OCI-LY7 (cell line): Measurements from ENCODE around the gene PADI4. TPM values are rescaled to one million over a fixed set of nuclear protein-coding genes. Genes with fewer than 3 reads are reported as not detected.
A peak's percentile ranks its signal among the peaks of the same experiment; 100 is the strongest.

ENCODE experiments used
- Bru-seq: library from RNA; stranded (reverse); fragments of 400-500 nt; gene quantifications from one replicate; lab custom pipeline; 2021; lab: Mats Ljungman, UMichigan
- BruChase-seq, 2 experiments: library from RNA; stranded (reverse); fragments of 400-500 nt; gene quantifications; one replicate each; lab custom pipeline; 2021; lab: Mats Ljungman, UMichigan
- BruUV-seq: library from RNA; stranded (reverse); fragments of 400-500 nt; replicated peaks from 2 replicates; lab custom pipeline; 2021; lab: Mats Ljungman, UMichigan
- CTCF ChIA-PET: fragments of 300-600 bp; sonication (Branson Sonifier 250); formaldehyde crosslinking; loops from one replicate; lab custom pipeline; 2022; ENCODE audit warnings: antibody characterized with exemption; ENCODE audit not compliant: unreplicated experiment; lab: Charles Lee
- POLR2A ChIA-PET: fragments of 300-600 bp; sonication (Branson Sonifier 250); formaldehyde crosslinking; loops from one replicate; lab custom pipeline; 2022; ENCODE audit warnings: antibody characterized with exemption; lab: Charles Lee
- DNase-seq: peaks from one replicate; pipeline ENCODE4 v3.0.0-alpha.2; 2015; ENCODE audit warnings: low spot score
- H2AFZ ChIP-seq: fragments of 200-600 bp; sonication (generic), shearing (Covaris generic); 2 replicates; pipeline ENCODE4 v1.6.1; 2014; ENCODE audit warnings: mild to moderate bottlenecking, antibody characterized with exemption, low read length, moderate library complexity
- H3K27ac ChIP-seq: fragments of 200-600 bp; sonication (generic); 2 replicates; pipeline ENCODE4 v1.5.1; 2014; ENCODE audit warnings: mixed run types, low read depth, mild to moderate bottlenecking, moderate library complexity, low read length, inconsistent platforms; ENCODE audit not compliant: poor library complexity, severe bottlenecking
- H3K36me3 ChIP-seq: fragments of 200-600 bp; sonication (generic); 2 replicates; pipeline ENCODE4 v1.6.1; 2014; ENCODE audit warnings: mild to moderate bottlenecking, antibody characterized with exemption, low read length, moderate library complexity, mixed read lengths; ENCODE audit not compliant: insufficient read depth
- H3K4me1 ChIP-seq: fragments of 200-600 bp; sonication (generic); 2 replicates; pipeline ENCODE4 v1.5.1; 2014; ENCODE audit warnings: mild to moderate bottlenecking, low read length; ENCODE audit not compliant: insufficient read depth, poor library complexity, severe bottlenecking
- H3K4me2 ChIP-seq: fragments of 200-600 bp; sonication (generic); 2 replicates; pipeline ENCODE4 v1.6.1; 2014; ENCODE audit warnings: mild to moderate bottlenecking, low read length
- H3K4me3 ChIP-seq: fragments of 200-600 bp; sonication (generic); 2 replicates; pipeline ENCODE4 v1.5.1; 2014; ENCODE audit warnings: mild to moderate bottlenecking, low read depth, low read length; ENCODE audit not compliant: poor library complexity, severe bottlenecking
- H3K79me2 ChIP-seq: fragments of 200-600 bp; sonication (generic); 2 replicates; pipeline ENCODE4 v1.6.1; 2016; ENCODE audit warnings: low read depth, mild to moderate bottlenecking, low read length, moderate library complexity, mixed read lengths; ENCODE audit not compliant: insufficient read depth
- H3K9me2 ChIP-seq: fragments of 200-600 bp; sonication (generic); 2 replicates; pipeline ENCODE4 v1.6.1; 2016; ENCODE audit warnings: mild to moderate bottlenecking, low read length, mixed read lengths; ENCODE audit not compliant: insufficient read depth
- H3K9me3 ChIP-seq: fragments of 200-600 bp; sonication (generic); 2 replicates; pipeline ENCODE4 v1.6.1; 2014; ENCODE audit warnings: mild to moderate bottlenecking, mixed run types, low read length, mixed read lengths
- H4K20me1 ChIP-seq: fragments of 200-600 bp; sonication (generic); 2 replicates; pipeline ENCODE4 v1.6.1; 2014; ENCODE audit warnings: mild to moderate bottlenecking, antibody characterized with exemption, low read length, moderate library complexity, mixed read lengths; ENCODE audit not compliant: insufficient read depth
- CTCF ChIP-seq: fragments of 200-600 bp; sonication (generic); conservative IDR thresholded peaks from 2 replicates; pipeline ENCODE4 v1.5.1; 2014; ENCODE audit warnings: mild to moderate bottlenecking, antibody characterized with exemption, low read length, moderate library complexity, mixed read lengths
- EZH2phosphoT487 ChIP-seq: fragments of 200-600 bp; sonication (generic); IDR thresholded peaks from 2 replicates; pipeline ENCODE4 v1.6.1; 2018; ENCODE audit warnings: low read depth, borderline replicate concordance, mild to moderate bottlenecking, mixed run types, antibody characterized with exemption, low read length, moderate library complexity, mixed read lengths
- intact Hi-C: fragments of 100-400 bp; cut with micrococcal nuclease; formaldehyde crosslinking; loops from one replicate; pipeline ENCODE4 v1.10.0; 2022; ENCODE audit not compliant: unreplicated experiment
- long read RNA-seq: library from polyadenylated mRNA; stranded (forward); transcript quantifications from one replicate; pipeline ENCODE4 v2.0.0, GENCODE V29; 2022
- total RNA-seq, 2 experiments: library from RNA; depleted of rRNA in 1 of 2; stranded (reverse); fragments of >200 nt in 1 of 2; shearing (Covaris generic) in 1 of 2; gene quantifications; 2 replicates each; pipeline ENCODE4 v1.2.3, GENCODE V29; 2014 to 2022

The PADI4 gene
- total RNA-seq (2014; rRNA removed; shearing (Covaris generic)) (not detected in 2 replicates), total RNA-seq (2022) (0.19 TPM in 1 of 2 replicates, not detected in the other), Bru-seq, nascent RNA (percentile 5 among the genes with signal in this experiment), BruChase-seq, experiment 1, labeled RNA remaining after a 6-hour chase (percentile 3 among the genes with signal in this experiment), BruChase-seq, experiment 2, labeled RNA remaining after a 2-hour chase (percentile 5 among the genes with signal in this experiment)
- long read RNA-seq, partial matches to known transcripts: 1 of 2 reads
- long read RNA-seq, other reads (novel, unspliced or antisense): 1 of 2 reads

GRCh38 chr1:17307946-17308345 lies at the start of gene PADI4:
Gene PADI4 (plus strand): TSS chr1:17308197. CDS start chr1:17308223, 26 bp downstream.
- no peaks in the 10 kb centered on the region for H4K20me1 ChIP-seq
- H3K9me3 ChIP-seq: no peaks in the 10 kb centered on the region
- no TSS peak for BruUV-seq
- no peaks in the 10 kb centered on the region for H3K79me2 ChIP-seq
- ChIA-PET POLR2A (interaction anchor here (1.6 kb wide), 1 partner anchor 19 kb away, joined by 5 read pairs; no protein-coding TSS in a partner anchor), CTCF (no interaction called here)
- no peak within 1 kb of the TSS for H3K27ac ChIP-seq
- no peak for TF ChIP-seq EZH2phosphoT487
- no peak for TF ChIP-seq CTCF
- no peak within 1 kb of the TSS for H2AFZ ChIP-seq
- H3K36me3 ChIP-seq: no peaks in the 10 kb centered on the region
- no peak for DNase-seq
- H3K4me3 ChIP-seq: no peak within 1 kb of the TSS
- no peak within 1 kb of the TSS for H3K4me2 ChIP-seq
- H3K9me2 ChIP-seq: no peaks in the 10 kb centered on the region
- no peaks in the 10 kb centered on the region for H3K4me1 ChIP-seq
- intact Hi-C loops: no loop called here

- Histone ChIP-seq H3K79me2 (no peaks in the 10 kb centered on the region), H2AFZ (no peak overlapping the region), H3K4me2 (no peak overlapping the region), H4K20me1 (no peaks in the 10 kb centered on the region), H3K27ac (no peak overlapping the region), H3K4me3 (no peak overlapping the region), H3K4me1 (no peaks in the 10 kb centered on the region), H3K9me3 (no peaks in the 10 kb centered on the region), H3K9me2 (no peaks in the 10 kb centered on the region), H3K36me3 (no peaks in the 10 kb centered on the region)
- ChIA-PET POLR2A (no interaction called here), CTCF (interaction anchor here (0.9 kb wide), 1 partner anchor 12 kb away, joined by 3 read pairs; no protein-coding TSS in a partner anchor)
- no peak for DNase-seq
- TF ChIP-seq CTCF (no peak), EZH2phosphoT487 (no peak)
- intact Hi-C loops: no loop called here
- BruUV-seq: no TSS peak
These were observed 49.3 kb upstream of the PADI4 start for GRCh38 chr1:17258758-17259130.

GRCh38 chr1:17259233-17259873 lies 48.6 kb upstream of the PADI4 start:
- Histone ChIP-seq H4K20me1 (no peaks in the 10 kb centered on the region), H3K9me2 (no peaks in the 10 kb centered on the region), H3K36me3 (no peaks in the 10 kb centered on the region), H3K79me2 (no peaks in the 10 kb centered on the region), H3K4me1 (no peaks in the 10 kb centered on the region), H3K4me2 (no peak overlapping the region), H3K27ac (no peak overlapping the region), H2AFZ (no peak overlapping the region), H3K9me3 (no peaks in the 10 kb centered on the region), H3K4me3 (no peak overlapping the region)
- ChIA-PET POLR2A (no interaction called here), CTCF (interaction anchor here (0.9 kb wide), 1 partner anchor 12 kb away, joined by 3 read pairs; no protein-coding TSS in a partner anchor)
- TF ChIP-seq EZH2phosphoT487 (no peak), CTCF (no peak)
- intact Hi-C loops: no loop called here
- DNase-seq: no peak
- no TSS peak for BruUV-seq
